GM18505 (cell line): Measurements from ENCODE around the gene LCN10.
"Not testable (repeated sequence)": the region's sequence is repeated elsewhere in the genome, so short reads cannot be mapped to it uniquely, and the experiment has no call there.

Experiments used
- ATAC-seq: cut with Tn5 transposase; IDR thresholded peaks from one replicate; pipeline ENCODE4 v1.9.1; 2021; ENCODE audit not compliant: unreplicated experiment
- POLR2A ChIP-seq: IDR thresholded peaks from 4 replicates; pipeline ENCODE4 v1.6.1; 2011; ENCODE audit warnings: borderline replicate concordance; ENCODE audit not compliant: insufficient read depth, insufficient read length; ENCODE audit errors: extremely low read depth

LCN10 gene

DNA sequence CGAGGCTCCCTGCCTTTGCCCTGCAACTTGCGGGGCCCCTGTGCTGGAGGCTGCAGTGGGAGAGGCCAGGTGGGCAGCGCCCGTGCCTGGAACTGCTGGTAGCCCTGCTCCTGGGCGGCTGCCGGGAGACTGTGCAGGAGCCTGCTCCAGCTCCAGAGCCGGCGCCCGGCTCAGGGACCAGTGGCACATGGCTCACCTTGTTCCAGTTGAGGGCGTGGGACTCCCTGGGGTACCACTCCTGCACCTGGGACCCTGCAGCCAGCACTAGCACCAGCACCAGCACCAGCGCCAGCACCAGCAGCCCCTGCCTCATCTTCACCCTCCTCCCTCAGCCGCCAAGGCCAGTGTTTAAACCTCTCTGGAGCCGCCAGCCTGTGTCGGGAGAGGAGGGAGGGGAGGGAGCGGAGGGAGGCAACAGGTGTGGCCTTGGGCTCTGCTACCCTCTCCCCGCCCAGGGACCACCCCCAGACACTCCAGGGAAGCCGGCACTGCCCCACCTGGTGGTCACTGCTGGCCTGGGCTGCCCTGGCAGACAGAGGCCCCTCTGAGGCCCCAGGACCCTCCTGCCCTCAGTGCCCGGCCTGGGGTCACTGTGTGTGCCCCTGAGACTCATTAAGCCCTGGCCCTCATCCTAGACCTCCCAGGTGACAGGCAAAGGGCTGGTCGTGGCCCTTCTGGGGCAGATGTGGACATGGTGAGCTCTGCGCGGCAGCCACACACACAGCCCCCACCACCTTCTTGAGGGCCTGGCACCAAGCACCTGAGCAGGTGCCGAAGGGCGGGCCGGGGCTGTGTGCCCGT lies at the start of gene LCN10:
Gene LCN10, minus strand, starts transcription at position 350 of the 801 bp plus-strand sequence. Its CDS starts 37 bp downstream, at position 313.
- TF ChIP-seq POLR2A, result no peak

DNA sequence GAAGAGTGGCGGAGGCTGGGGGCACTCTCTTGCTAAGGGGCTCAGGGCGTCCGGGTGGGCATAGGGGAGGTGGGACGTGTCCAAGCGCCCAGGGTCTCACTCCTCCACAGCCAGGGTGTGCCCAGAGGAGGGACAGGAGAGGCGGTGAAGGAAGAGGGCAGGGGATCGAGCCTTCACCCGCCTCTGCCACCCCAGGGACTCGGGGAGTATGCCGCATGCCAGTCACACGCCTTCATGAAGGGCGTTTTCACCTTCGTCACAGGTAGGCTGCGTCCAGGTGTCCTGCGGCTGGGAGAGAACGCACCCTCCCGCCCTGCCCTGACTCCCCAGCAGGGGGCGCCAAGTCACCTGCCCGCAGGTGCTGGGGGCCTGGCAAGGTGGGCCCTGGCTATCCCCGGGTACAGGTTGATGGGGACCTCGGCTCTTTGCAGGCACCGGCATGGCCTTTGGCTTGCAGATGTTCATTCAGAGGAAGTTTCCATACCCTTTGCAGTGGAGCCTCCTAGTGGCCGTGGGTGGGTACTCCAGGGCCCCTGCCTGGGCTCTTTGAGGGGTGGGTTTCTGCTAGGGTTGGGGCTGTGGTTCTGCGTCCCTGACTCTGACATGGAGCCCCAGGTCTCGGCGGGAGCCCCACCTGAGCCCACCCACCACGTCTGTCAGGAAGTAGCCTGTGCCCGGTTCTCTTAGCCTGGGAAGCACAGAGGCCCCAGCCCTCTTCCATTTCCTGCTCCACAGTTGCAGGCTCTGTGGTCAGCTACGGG lies 49.0 kb upstream of the LCN10 start:
- peak; percentile 15 for ATAC-seq
- TF ChIP-seq POLR2A, result no peak

More for the DNA sequence above, at the start of gene LCN10:
- ATAC-seq, result no peak

DNA sequence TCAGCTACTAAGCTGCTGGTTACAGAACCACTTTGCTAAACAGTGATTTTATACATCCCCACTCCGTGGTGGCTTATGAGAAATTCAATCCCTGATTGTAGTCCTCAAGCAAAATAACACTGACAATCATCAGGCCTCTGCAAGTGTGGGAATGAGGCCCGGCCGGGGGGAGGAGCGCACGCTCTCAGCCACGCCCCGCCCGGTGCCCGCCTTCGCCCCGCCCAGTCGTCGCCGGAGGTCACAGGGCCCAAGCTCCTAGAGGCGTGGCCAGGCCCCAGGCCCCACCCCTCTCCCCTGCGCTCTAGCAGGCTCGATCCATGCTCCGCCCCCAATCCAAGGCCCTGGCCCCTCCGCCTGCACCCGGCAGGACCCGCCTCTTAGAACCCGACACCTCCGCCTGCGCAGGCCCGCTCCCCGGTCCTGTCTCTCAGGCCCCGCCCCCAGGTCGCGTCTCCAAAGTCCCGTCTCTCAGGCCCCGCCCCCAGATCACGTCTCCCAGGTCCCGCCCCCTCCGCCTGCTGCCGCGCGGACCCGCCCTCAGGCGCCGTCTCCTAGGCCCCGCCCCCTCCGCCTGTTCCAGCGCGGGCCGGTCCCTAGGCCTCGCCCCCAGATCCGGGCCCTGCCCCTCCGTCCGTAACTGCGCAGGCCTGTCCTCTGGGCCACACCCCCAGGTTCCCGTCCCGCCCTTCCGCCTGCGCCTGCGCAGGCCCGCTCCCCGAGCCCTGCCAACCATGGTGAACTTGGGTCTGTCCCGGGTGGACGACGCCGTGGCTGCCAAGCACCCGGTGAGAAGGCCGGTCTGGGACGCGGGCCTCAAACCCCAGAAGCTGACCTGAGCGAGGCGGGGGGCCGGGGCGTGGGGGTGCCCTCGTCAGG lies 48.1 kb upstream of the LCN10 start, which contains the start of gene TMEM141:
Gene TMEM141, plus strand, starts transcription at position 705 of the 876 bp plus-strand sequence. Its CDS starts 27 bp downstream, at position 732.
- TF ChIP-seq POLR2A, result peak; percentile 77
- peak; percentile 76 for ATAC-seq

DNA sequence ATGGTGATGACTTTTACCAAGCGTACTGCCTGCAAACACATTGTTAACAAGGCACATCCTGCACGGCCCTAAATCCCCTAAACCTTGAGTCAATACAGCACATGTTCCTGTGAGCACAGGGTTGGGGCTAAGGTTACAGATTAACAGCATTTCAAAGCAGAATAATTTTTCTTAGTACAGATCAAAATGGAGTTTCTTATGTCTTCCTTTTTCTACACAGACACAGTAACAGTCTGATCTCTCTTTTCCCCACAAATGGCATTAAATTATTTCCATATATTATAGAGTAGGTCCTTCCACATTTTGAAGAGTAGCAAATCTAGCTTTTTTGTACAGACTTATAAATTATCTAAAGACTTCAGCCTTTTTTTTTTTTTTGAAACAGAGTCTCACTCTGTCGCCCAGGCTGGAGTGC lies 46.8 kb upstream of the LCN10 start:
- TF ChIP-seq POLR2A, result no peak
- ATAC-seq, result no peak

DNA sequence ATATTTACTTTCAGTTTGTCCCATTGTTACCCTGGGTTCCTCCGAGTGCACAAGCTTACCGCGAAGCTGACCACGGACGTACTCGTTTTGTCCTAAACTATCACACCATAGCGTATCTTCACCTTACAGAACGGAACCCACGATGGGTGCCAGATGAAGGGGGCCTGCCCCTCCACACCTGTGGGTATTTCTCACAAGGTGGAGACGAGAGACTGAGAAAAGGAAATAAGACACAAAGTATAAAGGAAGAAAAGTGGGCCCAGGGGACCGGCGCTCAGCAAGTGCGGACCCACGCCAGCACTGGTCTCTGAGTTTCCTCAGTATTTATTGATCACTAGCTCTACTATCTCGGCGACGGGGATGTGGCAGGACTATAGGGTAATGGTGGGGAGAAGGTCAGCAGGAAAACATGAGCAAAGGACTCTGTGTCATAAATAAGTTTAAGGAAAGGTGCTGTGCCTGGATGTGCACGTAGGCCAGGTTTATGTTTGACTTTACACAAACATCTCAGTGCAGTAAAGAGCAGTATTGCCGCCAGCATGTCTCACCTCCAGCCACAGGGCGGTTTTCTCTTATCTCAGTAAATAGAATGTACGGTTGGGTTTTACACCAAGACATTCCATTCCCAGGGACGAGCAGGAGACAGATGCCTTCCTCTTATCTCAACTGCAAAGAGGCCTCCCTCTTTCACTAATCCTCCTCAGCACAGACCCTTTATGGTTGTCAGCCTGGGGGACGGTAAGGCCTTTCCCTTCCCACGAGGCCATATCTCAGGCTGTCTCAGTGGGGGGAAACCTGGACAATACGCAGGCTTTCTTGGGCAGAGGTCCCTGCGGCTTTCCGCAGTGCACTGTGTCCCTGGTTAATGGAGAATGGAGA lies 46.1 kb upstream of the LCN10 start:
- ATAC-seq, result not testable (repeated sequence)

DNA sequence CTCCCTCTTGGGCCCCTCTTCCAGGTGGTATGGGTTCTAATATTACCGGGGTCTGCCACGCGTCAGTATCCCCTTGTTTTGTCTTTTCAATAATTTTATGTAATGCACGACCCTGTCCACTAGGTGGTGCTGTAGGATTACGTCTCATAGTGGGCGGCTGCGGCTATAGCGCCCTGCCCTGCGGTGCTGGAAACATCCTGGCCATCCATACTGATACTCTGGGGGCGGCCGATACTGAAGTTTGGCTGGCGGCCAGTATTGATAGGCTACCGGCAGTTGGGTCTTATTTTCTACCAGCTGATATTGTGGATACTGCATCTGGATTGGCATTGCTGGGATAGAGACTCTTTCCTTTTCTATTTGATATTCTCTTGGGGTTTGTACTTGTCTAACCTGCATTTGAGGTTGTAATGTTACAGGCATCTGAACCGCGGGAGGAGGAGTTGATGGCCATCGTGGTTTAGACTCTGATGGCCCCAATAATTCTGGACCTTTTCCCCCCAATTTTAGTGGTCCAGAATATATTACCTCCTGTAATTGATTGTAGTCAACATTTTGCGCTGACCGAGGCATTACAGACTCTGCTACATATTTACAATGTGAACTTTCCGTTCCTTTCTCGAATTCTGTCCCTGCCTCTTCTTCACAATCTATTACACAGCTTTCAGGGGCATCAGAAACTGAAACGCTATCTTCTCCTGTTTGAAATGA lies 45.1 kb upstream of the LCN10 start:
- no peak for TF ChIP-seq POLR2A
- no peak for ATAC-seq

DNA sequence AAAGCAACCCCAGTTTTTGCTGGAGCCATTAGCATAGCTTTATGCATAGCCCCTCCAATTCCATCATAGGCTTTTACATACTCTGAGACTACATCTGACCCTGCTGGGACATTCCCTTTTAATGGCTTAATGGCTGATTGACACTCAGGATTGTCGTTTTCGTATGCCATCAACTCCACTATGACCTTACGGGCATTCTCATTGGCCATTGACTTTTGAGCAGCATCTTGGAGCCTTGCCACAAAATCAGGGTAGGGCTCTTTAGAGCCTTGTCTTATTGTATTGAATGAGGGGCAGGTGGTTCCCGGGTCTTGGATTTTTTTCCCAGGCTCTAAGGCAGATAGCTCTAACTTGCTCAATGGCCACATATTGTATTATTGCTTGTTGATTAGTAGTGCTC lies 44.2 kb upstream of the LCN10 start:
- ATAC-seq, result not testable (repeated sequence)

DNA sequence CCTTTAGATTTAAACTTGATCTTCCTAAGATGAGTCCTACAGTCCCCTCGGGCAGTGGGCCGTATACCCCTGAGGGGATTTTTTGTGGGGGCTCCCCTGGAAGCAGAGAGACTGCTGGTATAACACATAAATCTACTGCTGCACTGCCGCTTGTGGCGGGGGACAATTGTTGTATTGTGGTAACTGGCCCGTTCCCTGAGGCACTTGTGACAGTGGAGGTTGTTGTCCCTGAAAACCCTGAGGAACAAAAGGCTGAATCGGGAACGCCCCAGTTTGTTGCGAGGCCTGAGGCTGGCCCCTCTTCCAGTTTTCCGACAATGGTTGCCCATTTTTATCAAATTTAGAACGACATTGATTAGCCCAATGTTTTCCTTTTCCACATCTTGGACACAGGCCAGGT lies 43.7 kb upstream of the LCN10 start:
- no peak for TF ChIP-seq POLR2A
- no peak for ATAC-seq

DNA sequence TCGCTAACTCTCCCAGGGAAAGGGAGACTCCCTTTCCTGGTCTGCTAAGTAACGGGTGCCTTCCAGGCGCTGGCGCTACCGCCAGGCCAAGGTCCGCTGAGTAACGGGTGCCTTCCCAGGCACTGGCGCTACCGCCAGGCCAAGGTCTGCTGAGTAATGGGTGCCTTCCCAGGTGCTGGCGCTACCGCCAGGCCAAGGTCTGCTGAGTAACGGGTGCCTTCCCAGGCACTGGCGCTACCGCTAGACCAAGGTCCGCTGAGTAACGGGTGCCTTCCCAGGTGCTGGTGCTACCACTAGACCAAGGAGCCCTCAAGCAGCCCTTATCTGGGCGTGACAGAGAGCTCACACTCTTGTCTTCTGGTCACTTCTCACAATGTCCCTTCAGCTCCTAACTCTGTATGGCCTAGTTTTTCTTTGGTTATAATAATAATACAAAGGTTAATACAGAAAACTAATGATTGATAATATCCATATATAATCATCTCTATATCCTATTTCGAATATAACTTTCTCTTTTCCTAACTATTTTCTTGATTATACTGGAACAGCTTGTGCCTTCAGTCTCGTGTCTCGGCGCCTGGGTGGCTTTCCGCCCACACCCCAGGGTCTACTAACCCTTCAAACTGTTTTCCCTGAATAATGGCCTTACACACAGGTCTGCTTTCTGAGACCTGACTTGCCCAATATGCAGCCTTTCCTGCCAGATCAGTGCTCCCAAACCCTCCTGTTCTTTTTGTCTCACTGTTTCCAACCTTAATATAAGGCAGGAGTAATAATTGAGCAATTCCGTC lies 43.0 kb upstream of the LCN10 start:
- ATAC-seq, result not testable (repeated sequence)

DNA sequence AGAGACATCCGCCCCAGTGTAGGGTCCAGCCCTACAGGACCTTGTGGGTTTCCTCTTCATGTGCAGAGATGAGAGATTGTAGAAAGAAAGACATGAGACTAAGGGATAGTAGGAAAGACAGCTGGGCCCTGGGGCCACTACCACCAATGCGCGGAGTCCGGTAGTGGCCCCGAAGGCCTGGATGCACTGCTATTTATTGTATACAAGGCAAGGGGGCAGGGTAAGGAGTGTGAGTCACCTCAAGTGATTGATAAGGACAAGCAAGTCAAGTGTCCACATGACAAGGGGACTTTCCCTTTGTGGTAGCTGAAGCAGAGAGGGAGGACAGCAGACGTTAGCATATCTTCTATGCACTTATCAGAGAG lies 42.2 kb upstream of the LCN10 start:
- TF ChIP-seq POLR2A, result no peak
- no peak for ATAC-seq

DNA sequence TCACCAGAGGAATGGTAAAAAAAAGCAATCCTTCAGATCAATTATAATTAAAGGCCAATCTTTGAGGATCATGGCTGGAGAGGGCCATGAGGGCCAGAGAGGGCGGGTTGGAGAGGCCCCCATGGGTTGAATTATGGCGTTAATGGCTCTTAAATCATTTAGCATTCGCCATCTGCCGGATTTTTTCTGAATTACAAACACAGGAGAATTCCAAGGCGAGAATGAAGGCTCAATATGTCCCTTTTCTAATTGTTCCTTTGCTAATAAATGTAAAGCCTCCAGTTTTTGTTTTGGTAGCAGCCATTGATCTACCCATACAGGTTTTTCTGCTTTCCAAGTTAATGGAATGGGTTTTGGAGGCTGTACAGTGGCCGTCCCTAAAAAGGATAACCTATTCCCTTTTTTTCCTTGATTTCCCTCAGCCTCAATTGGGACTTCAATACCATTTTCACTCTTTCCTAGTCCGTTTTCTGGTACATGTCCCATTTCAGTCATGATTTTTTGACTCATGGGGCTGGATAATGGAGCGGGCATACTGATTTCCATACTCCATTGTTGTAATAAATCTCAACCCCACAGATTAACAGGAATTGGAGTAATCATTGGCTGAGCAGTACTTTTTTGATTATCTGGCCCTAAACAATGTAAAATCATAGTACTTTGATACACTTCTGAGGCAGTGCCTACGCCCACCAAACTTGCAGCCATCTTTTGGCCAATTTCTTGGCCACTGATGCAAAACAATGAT lies 41.7 kb upstream of the LCN10 start:
- no peak for ATAC-seq
- TF ChIP-seq POLR2A, result no peak

DNA sequence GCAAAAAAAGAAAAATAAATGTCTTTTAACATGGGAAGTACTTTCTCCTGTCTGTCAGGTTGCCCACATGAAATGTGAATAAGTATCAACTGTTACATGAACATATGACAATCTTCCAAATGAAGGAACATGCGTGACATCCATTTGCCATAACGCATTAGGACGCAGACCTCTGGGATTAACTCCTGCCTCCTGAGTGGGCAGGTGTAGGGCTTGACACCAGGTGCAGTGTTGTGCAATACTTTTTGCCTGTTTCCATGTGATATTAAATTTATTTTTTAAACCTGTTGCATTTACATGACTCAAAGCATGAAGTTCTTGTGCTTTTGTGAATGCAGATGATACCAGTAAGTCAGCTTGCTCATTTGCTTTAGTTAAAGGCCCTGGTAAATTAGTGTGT lies 39.7 kb upstream of the LCN10 start:
- ATAC-seq, result no peak

More for the DNA sequence above, 39.7 kb upstream of the LCN10 start:
- no peak for TF ChIP-seq POLR2A
